Measurements from ENCODE around the gene PSMD7. TPM values are rescaled to one million over a fixed set of nuclear protein-coding genes. Genes with fewer than 3 reads are reported as not detected.

The PSMD7 gene
- 114 and 119 TPM in 2 replicates for total RNA-seq
- long read RNA-seq, transcript PSMD7-201 (7 exons, 1,670 nt), result major isoform, 251 of 269 reads
- long read RNA-seq, partial matches to known transcripts, result 0 of 269 reads
- long read RNA-seq, other reads (novel, unspliced or antisense), result 16 of 269 reads

DNA sequence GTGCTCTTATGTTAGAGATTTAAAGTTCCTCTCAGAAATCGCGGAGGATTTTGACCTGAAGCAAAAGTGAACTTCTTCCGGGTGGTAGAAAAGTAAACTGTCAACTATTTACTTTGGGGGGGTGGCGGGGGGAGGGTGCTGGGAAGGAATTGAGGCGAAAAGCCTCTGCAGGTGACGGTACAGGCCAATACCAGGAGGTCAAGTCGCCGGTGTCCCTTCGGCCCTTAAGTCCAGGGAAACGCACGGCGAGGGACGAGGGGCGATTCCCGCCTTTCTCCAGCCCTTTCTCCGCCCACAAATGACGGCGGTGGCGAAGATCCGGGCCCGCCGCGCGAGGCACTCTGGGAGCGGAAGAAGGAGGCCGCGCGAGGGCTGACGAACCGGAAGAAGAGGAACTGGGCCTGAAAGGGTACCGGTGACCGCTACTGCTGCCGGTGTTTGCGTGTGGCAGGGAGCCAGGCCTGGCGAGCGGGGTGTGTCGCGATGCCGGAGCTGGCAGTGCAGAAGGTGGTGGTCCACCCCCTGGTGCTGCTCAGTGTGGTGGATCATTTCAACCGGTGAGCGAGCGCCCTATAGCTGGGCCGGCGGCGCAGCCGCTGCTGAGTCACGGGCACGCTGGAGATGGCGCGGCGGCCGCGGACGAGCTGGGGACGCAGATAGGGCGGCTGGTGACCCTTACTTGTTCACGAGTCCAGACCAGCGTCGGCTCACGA lies at the start of gene PSMD7:
PSMD7 (plus strand) TSS at position 383 of the 713 bp plus-strand sequence; CDS start at position 484, 101 bp downstream.
- peaks cover 8% of the 10 kb centered on the region for H3K9me3 Mint-ChIP-seq
- TF ChIP-seq, protein P1, sequence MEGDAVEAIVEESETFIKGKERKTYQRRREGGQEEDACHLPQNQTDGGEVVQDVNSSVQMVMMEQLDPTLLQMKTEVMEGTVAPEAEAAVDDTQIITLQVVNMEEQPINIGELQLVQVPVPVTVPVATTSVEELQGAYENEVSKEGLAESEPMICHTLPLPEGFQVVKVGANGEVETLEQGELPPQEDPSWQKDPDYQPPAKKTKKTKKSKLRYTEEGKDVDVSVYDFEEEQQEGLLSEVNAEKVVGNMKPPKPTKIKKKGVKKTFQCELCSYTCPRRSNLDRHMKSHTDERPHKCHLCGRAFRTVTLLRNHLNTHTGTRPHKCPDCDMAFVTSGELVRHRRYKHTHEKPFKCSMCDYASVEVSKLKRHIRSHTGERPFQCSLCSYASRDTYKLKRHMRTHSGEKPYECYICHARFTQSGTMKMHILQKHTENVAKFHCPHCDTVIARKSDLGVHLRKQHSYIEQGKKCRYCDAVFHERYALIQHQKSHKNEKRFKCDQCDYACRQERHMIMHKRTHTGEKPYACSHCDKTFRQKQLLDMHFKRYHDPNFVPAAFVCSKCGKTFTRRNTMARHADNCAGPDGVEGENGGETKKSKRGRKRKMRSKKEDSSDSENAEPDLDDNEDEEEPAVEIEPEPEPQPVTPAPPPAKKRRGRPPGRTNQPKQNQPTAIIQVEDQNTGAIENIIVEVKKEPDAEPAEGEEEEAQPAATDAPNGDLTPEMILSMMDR (conservative IDR thresholded peaks at IDR 0.05), result no peak
- peaks cover 14% of the 10 kb centered on the region for H3K36me3 Mint-ChIP-seq (ENCODE audit: low read depth)
- DNase-seq (ENCODE audit: low read depth, low spot score), result peak; percentile 87
- H3K27me3 Mint-ChIP-seq (ENCODE audit: low read depth), result no peaks in the 10 kb centered on the region
- H3K4me3 Mint-ChIP-seq, result peak within 1 kb of the TSS; percentile 98
- peaks cover 17% of the 10 kb centered on the region for H3K4me1 Mint-ChIP-seq
- H3K27ac Mint-ChIP-seq (ENCODE audit: unreplicated experiment), result peak within 1 kb of the TSS; percentile 99

DNA sequence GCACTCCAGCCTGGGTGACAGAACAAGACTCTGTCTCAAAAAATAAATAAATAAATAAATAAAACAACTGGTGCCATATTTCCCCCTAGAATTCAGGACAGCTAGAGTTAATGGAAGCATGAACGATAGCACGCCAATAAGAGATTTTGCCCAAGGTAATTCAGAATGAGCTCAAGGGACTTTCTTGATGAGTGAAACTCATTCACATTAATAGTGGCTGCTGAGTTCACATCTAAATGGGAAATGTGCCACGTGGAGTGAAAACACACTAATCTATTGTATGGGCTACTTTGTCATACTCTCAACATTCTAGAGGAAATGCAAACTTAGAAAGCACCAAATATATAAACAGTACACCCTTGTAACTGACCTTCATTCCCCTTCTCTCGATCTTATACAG lies 47.4 kb upstream of the PSMD7 start:
- H3K4me1 Mint-ChIP-seq, result no peaks in the 10 kb centered on the region
- no peaks in the 10 kb centered on the region for H3K27me3 Mint-ChIP-seq (ENCODE audit: low read depth)
- no peaks in the 10 kb centered on the region for H3K36me3 Mint-ChIP-seq (ENCODE audit: low read depth)
- TF ChIP-seq, protein P1 (conservative IDR thresholded peaks at IDR 0.05), result no peak
- no peak overlapping the region for H3K27ac Mint-ChIP-seq (ENCODE audit: unreplicated experiment)
- no peak overlapping the region for H3K4me3 Mint-ChIP-seq
- no peak for DNase-seq (ENCODE audit: low read depth, low spot score)
- H3K9me3 Mint-ChIP-seq, result no peaks in the 10 kb centered on the region

DNA sequence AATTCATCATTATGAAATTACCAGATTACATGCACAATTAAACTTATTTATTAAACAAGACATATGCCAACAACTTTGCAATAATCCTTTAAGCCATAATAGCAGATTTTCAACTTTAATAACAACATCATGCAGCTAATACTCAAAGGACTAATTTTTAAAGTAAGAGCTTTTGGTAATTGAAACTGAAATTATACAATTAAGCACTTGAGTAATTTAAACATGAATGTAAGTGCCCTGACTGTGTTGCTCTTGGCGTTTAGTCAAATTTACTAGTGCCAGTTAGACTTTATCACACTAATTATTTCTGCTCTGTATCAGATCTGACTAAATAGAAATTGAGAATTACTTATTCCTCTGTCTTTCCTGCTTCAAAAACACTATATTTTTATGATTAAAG lies 46.8 kb upstream of the PSMD7 start:
- no peak overlapping the region for H3K4me3 Mint-ChIP-seq
- TF ChIP-seq, protein P1 (conservative IDR thresholded peaks at IDR 0.05), result no peak
- H3K9me3 Mint-ChIP-seq, result no peaks in the 10 kb centered on the region
- H3K36me3 Mint-ChIP-seq (ENCODE audit: low read depth), result no peaks in the 10 kb centered on the region
- DNase-seq (ENCODE audit: low read depth, low spot score), result no peak
- no peaks in the 10 kb centered on the region for H3K27me3 Mint-ChIP-seq (ENCODE audit: low read depth)
- H3K27ac Mint-ChIP-seq (ENCODE audit: unreplicated experiment), result no peak overlapping the region
- no peaks in the 10 kb centered on the region for H3K4me1 Mint-ChIP-seq

- DNase-seq (ENCODE audit: low read depth, low spot score), result no peak
- no peaks in the 10 kb centered on the region for H3K9me3 Mint-ChIP-seq
- no peaks in the 10 kb centered on the region for H3K4me1 Mint-ChIP-seq
- no peak overlapping the region for H3K4me3 Mint-ChIP-seq
- H3K27ac Mint-ChIP-seq (ENCODE audit: unreplicated experiment), result no peak overlapping the region
- no peaks in the 10 kb centered on the region for H3K27me3 Mint-ChIP-seq (ENCODE audit: low read depth)
- TF ChIP-seq, protein P1 (conservative IDR thresholded peaks at IDR 0.05), result no peak
- no peaks in the 10 kb centered on the region for H3K36me3 Mint-ChIP-seq (ENCODE audit: low read depth)
Measured at GRCh38 chr16:74252329-74252728, 44.3 kb upstream of the PSMD7 start.

DNA sequence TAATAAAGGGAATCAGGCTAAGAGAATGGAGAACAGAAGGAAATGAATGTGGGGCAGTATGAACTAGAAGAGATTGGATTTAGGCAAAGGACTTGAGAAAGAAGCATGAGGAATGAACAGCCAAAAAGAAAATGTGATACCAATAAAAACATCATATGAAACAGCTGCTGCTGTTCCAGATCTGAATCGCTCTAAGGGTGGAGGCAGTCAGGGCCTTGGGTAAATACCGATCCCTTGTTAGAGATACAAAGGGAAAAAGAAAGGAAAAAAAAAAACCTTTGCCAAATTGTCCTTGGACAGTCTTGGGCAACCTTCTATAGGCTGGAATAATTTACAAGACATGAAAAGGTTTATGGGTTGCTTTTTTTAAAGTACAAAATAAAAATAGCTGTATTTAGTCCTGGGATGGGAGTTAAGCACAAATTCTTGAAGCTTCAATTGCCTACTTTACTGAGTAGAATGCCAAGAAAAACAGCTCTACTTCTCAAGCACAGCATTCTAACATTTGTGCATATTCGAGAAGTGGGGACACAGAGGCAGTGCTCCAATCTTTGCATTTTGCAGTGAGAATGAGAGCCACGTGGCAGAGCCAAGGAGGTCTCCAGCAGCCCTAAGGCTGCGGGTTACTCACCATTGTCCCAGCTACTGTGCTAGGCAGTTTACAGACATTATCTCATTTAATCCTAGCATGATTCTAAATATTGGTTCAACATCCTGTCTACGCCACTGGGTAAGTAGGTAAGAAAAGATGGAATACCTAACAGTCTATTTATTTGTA lies 43.3 kb upstream of the PSMD7 start:
- Mint-ChIP-seq H3K4me3 (no peak overlapping the region), H3K27ac (ENCODE audit: unreplicated experiment) (no peak overlapping the region), H3K27me3 (ENCODE audit: low read depth) (no peaks in the 10 kb centered on the region), H3K4me1 (no peaks in the 10 kb centered on the region), H3K36me3 (ENCODE audit: low read depth) (no peaks in the 10 kb centered on the region), H3K9me3 (no peaks in the 10 kb centered on the region)
- TF ChIP-seq, protein P1 (conservative IDR thresholded peaks at IDR 0.05), result no peak
- DNase-seq (ENCODE audit: low read depth, low spot score), result no peak

Measured in neural crest cell (in vitro differentiated cells).